GM12878 (cell line): ENCODE measurements around the gene BAHD1. TPM values are rescaled to one million over a fixed set of nuclear protein-coding genes. Genes with fewer than 3 reads are reported as not detected.

Experiments used
- ATF7 ChIP-seq: fragments of 450-650 bp; IDR thresholded peaks from 2 replicates; pipeline ENCODE4 v1.6.1; 2016; ENCODE audit warnings: low read depth, mild to moderate bottlenecking
- BHLHE40 ChIP-seq, 2 experiments: fragments of 450-650 bp in 1 of 2; IDR thresholded peaks; 2 replicates each; pipeline ENCODE4 v1.6.1; 2011 to 2017; ENCODE audit warnings: low read depth in 2 of 2, borderline replicate concordance in 1 of 2, improper control_type of control experiment in 1 of 2, low read length in 1 of 2, mild to moderate bottlenecking in 1 of 2
- CBX5 ChIP-seq: sonication (generic); IDR thresholded peaks from 2 replicates; pipeline ENCODE4 v1.6.1; 2016; ENCODE audit warnings: low read depth, moderate library complexity, mild to moderate bottlenecking, inconsistent platforms
- CEBPB ChIP-seq, 2 experiments: fragments of 150-350 bp in 1 of 2; IDR thresholded peaks; 2 replicates each; pipeline ENCODE4 v1.6.1; 2012 to 2014; ENCODE audit warnings: low read depth in 2 of 2, low read length in 2 of 2, borderline replicate concordance in 1 of 2, inconsistent platforms in 1 of 2
- CREB1 ChIP-seq: IDR thresholded peaks from 2 replicates; pipeline ENCODE4 v1.6.1; 2012; ENCODE audit warnings: low read depth, mild to moderate bottlenecking, inconsistent platforms
- EED ChIP-seq: sonication (generic); IDR thresholded peaks from 2 replicates; pipeline ENCODE4 v1.6.1; 2016; ENCODE audit warnings: antibody characterized with exemption, low read depth
- ESRRA ChIP-seq: IDR thresholded peaks from 2 replicates; pipeline ENCODE4 v1.6.1; 2012; ENCODE audit warnings: mild to moderate bottlenecking, low read length, improper control_type of control experiment
- GABPA ChIP-seq: IDR thresholded peaks from 2 replicates; pipeline ENCODE4 v1.6.1; 2014; ENCODE audit warnings: antibody characterized with exemption, low read depth, mild to moderate bottlenecking, inconsistent platforms
- GATAD2B ChIP-seq: fragments of 450-650 bp; conservative IDR thresholded peaks from 2 replicates; pipeline ENCODE4 v1.6.1; 2017; ENCODE audit warnings: low read depth, mild to moderate bottlenecking, moderate library complexity
- HDAC2 ChIP-seq: fragments of 200-600 bp; sonication (generic); IDR thresholded peaks from 2 replicates; pipeline ENCODE4 v1.6.1; 2017
- JUND ChIP-seq: IDR thresholded peaks from 2 replicates; pipeline ENCODE4 v1.6.1; 2012; ENCODE audit warnings: low read depth, mild to moderate bottlenecking, low read length, improper control_type of control experiment, moderate library complexity
- KLF5 ChIP-seq: fragments of 450-650 bp; IDR thresholded peaks from 2 replicates; pipeline ENCODE4 v1.6.1; 2014; ENCODE audit warnings: mild to moderate bottlenecking; ENCODE audit not compliant: partially characterized antibody
- NFIC ChIP-seq: IDR thresholded peaks from 2 replicates; pipeline ENCODE4 v1.6.1; 2012; ENCODE audit warnings: low read depth, mild to moderate bottlenecking, inconsistent platforms, low read length, moderate library complexity
- RAD21 ChIP-seq: IDR thresholded peaks from 2 replicates; pipeline ENCODE4 v1.6.1; 2011; ENCODE audit warnings: mild to moderate bottlenecking, low read depth, low read length, moderate library complexity; ENCODE audit not compliant: insufficient read depth
- RBBP5 ChIP-seq: fragments of 200-600 bp; sonication (generic); conservative IDR thresholded peaks from 2 replicates; pipeline ENCODE4 v1.6.1; 2016
- REST ChIP-seq: IDR thresholded peaks from 2 replicates; pipeline ENCODE4 v1.6.1; 2012; ENCODE audit warnings: mild to moderate bottlenecking, low read depth, low read length
- RUNX3 ChIP-seq: IDR thresholded peaks from 2 replicates; pipeline ENCODE4 v1.6.1; 2012; ENCODE audit warnings: low read length, inconsistent platforms
- SMAD5 ChIP-seq: IDR thresholded peaks from 2 replicates; pipeline ENCODE4 v1.6.1; 2016; ENCODE audit warnings: antibody characterized with exemption, low read depth
- SREBF2 ChIP-seq: IDR thresholded peaks from 2 replicates; pipeline ENCODE4 v1.6.1; 2012; ENCODE audit warnings: mild to moderate bottlenecking, low read length
- ZNF384 ChIP-seq: IDR thresholded peaks from 2 replicates; pipeline ENCODE4 v1.6.1; 2012; ENCODE audit warnings: low read depth, mild to moderate bottlenecking, low read length, improper control_type of control experiment, borderline replicate concordance
- ZNF622 ChIP-seq: fragments of 450-650 bp; IDR thresholded peaks from 2 replicates; pipeline ENCODE4 v1.6.1; 2017; ENCODE audit warnings: mild to moderate bottlenecking, inconsistent platforms
- polyA plus RNA-seq, 11 experiments: library from polyadenylated mRNA; depleted of rRNA in 4 of 11; unstranded in 6 of 11; stranded (reverse) in 5 of 11; fragments of >200 nt; fragmentation: Nextera tagmentation in 4 of 11; fragmentation: Illumina TruSeq in 1 of 11; extraction: Ambion mirVana in 4 of 11; extraction: Trizol in 1 of 11; gene quantifications; 1 replicate in 1 of 11; 2 replicates in 10 of 11; pipeline versions ENCODE4 v1.2.1 to v1.2.3, GENCODE V29; 2011 to 2016; ENCODE audit warnings: inconsistent platforms in 2 of 11, missing spikeins in 2 of 11, low read depth in 1 of 11
- total RNA-seq, 4 experiments: library from RNA; depleted of rRNA in 3 of 4; stranded (reverse); fragments of >200 nt in 3 of 4; fragmentation: Illumina TruSeq in 1 of 4; extraction: Trizol in 1 of 4; gene quantifications; 2 replicates each; pipeline versions ENCODE4 v1.2.1 to v1.2.3, GENCODE V29; 2013 to 2021
- TF ChIP-seq, protein P1 (sequence below): fragments of 450-650 bp; IDR thresholded peaks from 2 replicates; pipeline ENCODE4 v1.6.1; 2018; ENCODE audit warnings: borderline replicate concordance, mild to moderate bottlenecking; ENCODE audit not compliant: partially characterized antibody
- TF ChIP-seq, protein P2 (sequence below), 3 experiments: IDR thresholded peaks in 2 of 3; conservative IDR thresholded peaks in 1 of 3; 2 replicates each; pipeline ENCODE4 v1.5.1; 2011; ENCODE audit warnings: low read depth in 3 of 3, low read length in 3 of 3, mild to moderate bottlenecking in 3 of 3, control low read depth in 2 of 3, moderate library complexity in 2 of 3, inconsistent platforms in 1 of 3, mixed read lengths in 1 of 3; ENCODE audit not compliant: control insufficient read depth in 2 of 3, insufficient read depth in 1 of 3; ENCODE audit errors: extremely low read depth in 1 of 3

BAHD1 gene
- total and polyA plus RNA-seq, 10 of the 15 experiments (the other 5 are each of a cell fraction or from before 2014, with no cell fraction given) = 0.21 to 21.8 (median 5.8) TPM

DNA sequence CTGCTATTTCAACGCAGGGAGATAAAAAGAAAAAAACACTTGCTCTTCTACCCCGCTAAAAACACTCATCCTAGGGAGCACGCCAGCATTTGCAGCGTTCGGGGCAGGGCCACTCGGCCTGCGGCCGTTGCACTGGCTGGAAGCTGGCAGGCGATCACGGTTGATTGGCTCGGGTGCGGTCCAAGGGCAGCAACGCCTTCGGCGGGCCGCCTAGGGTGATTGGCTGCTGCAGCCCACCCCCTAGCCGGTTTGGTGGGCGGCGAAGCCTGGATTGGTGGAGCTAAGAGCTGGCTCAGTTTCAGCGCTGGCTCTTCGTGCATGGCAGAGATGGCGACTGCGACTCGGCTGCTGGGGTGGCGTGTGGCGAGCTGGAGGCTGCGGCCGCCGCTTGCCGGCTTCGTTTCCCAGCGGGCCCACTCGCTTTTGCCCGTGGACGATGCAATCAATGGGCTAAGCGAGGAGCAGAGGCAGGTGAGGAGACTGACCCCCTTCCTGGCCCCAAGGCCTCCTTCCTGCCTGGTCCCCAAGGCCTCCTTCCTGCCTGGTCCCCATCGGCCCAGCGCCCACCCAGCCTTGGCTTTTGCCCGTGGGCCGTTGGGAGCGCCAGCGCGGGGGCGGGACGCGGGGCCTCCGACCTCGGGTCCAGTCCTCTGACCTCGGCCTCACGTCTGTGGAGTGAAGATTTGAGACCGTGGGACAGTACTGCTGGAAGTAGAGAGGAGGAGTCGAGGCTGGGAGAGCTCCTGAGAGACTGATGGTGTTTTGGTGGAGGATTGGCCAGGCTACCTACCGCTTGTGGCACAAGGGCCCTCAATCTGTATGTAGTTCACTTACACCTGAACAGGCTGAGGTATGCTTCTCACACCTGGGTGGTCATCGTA is 35.0 kb upstream of the BAHD1 start, which contains the start of gene IVD (continued):
- no peak for TF ChIP-seq REST
- TF ChIP-seq, protein P1, sequence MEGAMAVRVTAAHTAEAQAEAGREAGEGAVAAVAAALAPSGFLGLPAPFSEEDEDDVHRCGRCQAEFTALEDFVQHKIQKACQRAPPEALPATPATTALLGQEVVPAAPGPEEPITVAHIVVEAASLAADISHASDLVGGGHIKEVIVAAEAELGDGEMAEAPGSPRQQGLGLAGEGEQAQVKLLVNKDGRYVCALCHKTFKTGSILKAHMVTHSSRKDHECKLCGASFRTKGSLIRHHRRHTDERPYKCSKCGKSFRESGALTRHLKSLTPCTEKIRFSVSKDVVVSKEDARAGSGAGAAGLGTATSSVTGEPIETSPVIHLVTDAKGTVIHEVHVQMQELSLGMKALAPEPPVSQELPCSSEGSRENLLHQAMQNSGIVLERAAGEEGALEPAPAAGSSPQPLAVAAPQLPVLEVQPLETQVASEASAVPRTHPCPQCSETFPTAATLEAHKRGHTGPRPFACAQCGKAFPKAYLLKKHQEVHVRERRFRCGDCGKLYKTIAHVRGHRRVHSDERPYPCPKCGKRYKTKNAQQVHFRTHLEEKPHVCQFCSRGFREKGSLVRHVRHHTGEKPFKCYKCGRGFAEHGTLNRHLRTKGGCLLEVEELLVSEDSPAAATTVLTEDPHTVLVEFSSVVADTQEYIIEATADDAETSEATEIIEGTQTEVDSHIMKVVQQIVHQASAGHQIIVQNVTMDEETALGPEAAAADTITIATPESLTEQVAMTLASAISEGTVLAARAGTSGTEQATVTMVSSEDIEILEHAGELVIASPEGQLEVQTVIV = no peak
- no peak for TF ChIP-seq SMAD5
- TF ChIP-seq KLF5 = no peak
- TF ChIP-seq, protein P2, sequence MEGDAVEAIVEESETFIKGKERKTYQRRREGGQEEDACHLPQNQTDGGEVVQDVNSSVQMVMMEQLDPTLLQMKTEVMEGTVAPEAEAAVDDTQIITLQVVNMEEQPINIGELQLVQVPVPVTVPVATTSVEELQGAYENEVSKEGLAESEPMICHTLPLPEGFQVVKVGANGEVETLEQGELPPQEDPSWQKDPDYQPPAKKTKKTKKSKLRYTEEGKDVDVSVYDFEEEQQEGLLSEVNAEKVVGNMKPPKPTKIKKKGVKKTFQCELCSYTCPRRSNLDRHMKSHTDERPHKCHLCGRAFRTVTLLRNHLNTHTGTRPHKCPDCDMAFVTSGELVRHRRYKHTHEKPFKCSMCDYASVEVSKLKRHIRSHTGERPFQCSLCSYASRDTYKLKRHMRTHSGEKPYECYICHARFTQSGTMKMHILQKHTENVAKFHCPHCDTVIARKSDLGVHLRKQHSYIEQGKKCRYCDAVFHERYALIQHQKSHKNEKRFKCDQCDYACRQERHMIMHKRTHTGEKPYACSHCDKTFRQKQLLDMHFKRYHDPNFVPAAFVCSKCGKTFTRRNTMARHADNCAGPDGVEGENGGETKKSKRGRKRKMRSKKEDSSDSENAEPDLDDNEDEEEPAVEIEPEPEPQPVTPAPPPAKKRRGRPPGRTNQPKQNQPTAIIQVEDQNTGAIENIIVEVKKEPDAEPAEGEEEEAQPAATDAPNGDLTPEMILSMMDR (IDR thresholded peaks at IDR 0.05 in 2 of 3, conservative IDR thresholded peaks at IDR 0.05 in 1 of 3; ENCODE audit: control insufficient read depth in 2 of 3, extremely low read depth in 1 of 3, insufficient read depth in 1 of 3, low read depth in 3 of 3, low read length in 3 of 3) = no peak
- TF ChIP-seq NFIC = no peak
- 0 out of 2 replicates have a peak, but pooled peaks have one; percentile 50 for TF ChIP-seq CREB1
- no peak for TF ChIP-seq ZNF622
- peak; percentile 9 to 71; a peak in 2 of 4 replicates for TF ChIP-seq BHLHE40 (IDR thresholded peaks at IDR 0.05; ENCODE audit: borderline replicate concordance in 1 of 2, low read depth in 2 of 2, low read length in 1 of 2)
- no peak for TF ChIP-seq CEBPB (IDR thresholded peaks at IDR 0.05; ENCODE audit: borderline replicate concordance in 1 of 2, low read depth in 2 of 2, low read length in 2 of 2)
- TF ChIP-seq RBBP5 = no peak
- no peak for TF ChIP-seq HDAC2
- TF ChIP-seq EED = no peak
- TF ChIP-seq ZNF384 = no peak
- no peak for TF ChIP-seq RAD21
- 0 out of 2 replicates have a peak, but pooled peaks have one; percentile 7 for TF ChIP-seq RUNX3
- TF ChIP-seq ESRRA = no peak
- no peak for TF ChIP-seq GABPA
- TF ChIP-seq CBX5 = no peak
- 0 out of 2 replicates have a peak, but pooled peaks have one; percentile 16 for TF ChIP-seq ATF7
- TF ChIP-seq SREBF2 = no peak
- TF ChIP-seq GATAD2B = peak; percentile 82
- TF ChIP-seq JUND = no peak
